ENCODE measurements around the gene CTNNA3.
A peak's percentile ranks its signal among the peaks of the same experiment; 100 is the strongest.

Gene CTNNA3

GRCh38 chr10:67050415-67050814 lies 645.6 kb downstream of the CTNNA3 start:
- DNase-seq (ENCODE audit: low read depth in 2 of 2), result no peak
- TF ChIP-seq CTCF (IDR thresholded peaks at IDR 0.05; ENCODE audit: low read depth, low read length), result no peak
- no peak overlapping the region for H3K4me3 ChIP-seq (replicated peaks in 1 of 2; ENCODE audit: low read depth in 2 of 2, low read length in 2 of 2)

GRCh38 chr10:67049988-67050387 lies 646.0 kb downstream of the CTNNA3 start:
- TF ChIP-seq CTCF (IDR thresholded peaks at IDR 0.05; ENCODE audit: low read depth, low read length), result no peak
- H3K4me3 ChIP-seq (replicated peaks in 1 of 2; ENCODE audit: low read depth in 2 of 2, low read length in 2 of 2), result no peak overlapping the region
- no peak for DNase-seq (ENCODE audit: low read depth in 2 of 2)

GRCh38 chr10:67046507-67046906 lies 649.5 kb downstream of the CTNNA3 start:
- no peak for DNase-seq (ENCODE audit: low read depth in 2 of 2)
- no peak for TF ChIP-seq CTCF (IDR thresholded peaks at IDR 0.05; ENCODE audit: low read depth, low read length)

GRCh38 chr10:67045404-67045803 lies 650.6 kb downstream of the CTNNA3 start:
- no peak for TF ChIP-seq CTCF (IDR thresholded peaks at IDR 0.05; ENCODE audit: low read depth, low read length)
- H3K4me3 ChIP-seq (replicated peaks in 1 of 2; ENCODE audit: low read depth in 2 of 2, low read length in 2 of 2), result no peak overlapping the region
- peak in 1 of 2 donors; percentile 1 for DNase-seq (ENCODE audit: low read depth in 2 of 2)

More at GRCh38 chr10:67046507-67046906, 649.5 kb downstream of the CTNNA3 start:
- H3K4me3 ChIP-seq (replicated peaks in 1 of 2; ENCODE audit: low read depth in 2 of 2, low read length in 2 of 2), result no peak overlapping the region

GRCh38 chr10:67043041-67043440 lies 653.0 kb downstream of the CTNNA3 start:
- TF ChIP-seq CTCF (IDR thresholded peaks at IDR 0.05; ENCODE audit: low read depth, low read length), result no peak
- H3K4me3 ChIP-seq (replicated peaks in 1 of 2; ENCODE audit: low read depth in 2 of 2, low read length in 2 of 2), result no peak overlapping the region
- no peak for DNase-seq (ENCODE audit: low read depth in 2 of 2)

- H3K4me3 ChIP-seq (replicated peaks in 1 of 2; ENCODE audit: low read depth in 2 of 2, low read length in 2 of 2), result no peak overlapping the region
- no peak for TF ChIP-seq CTCF (IDR thresholded peaks at IDR 0.05; ENCODE audit: low read depth, low read length)
- no peak for DNase-seq (ENCODE audit: low read depth in 2 of 2)
Observed at GRCh38 chr10:67036808-67037207, 659.2 kb downstream of the CTNNA3 start.

GRCh38 chr10:67033878-67034277 lies 662.1 kb downstream of the CTNNA3 start:
- no peak for DNase-seq (ENCODE audit: low read depth in 2 of 2)
- no peak for TF ChIP-seq CTCF (IDR thresholded peaks at IDR 0.05; ENCODE audit: low read depth, low read length)
- no peak overlapping the region for H3K4me3 ChIP-seq (replicated peaks in 1 of 2; ENCODE audit: low read depth in 2 of 2, low read length in 2 of 2)
